Measurements from ENCODE around the gene FBN2.

Gene FBN2

DNA sequence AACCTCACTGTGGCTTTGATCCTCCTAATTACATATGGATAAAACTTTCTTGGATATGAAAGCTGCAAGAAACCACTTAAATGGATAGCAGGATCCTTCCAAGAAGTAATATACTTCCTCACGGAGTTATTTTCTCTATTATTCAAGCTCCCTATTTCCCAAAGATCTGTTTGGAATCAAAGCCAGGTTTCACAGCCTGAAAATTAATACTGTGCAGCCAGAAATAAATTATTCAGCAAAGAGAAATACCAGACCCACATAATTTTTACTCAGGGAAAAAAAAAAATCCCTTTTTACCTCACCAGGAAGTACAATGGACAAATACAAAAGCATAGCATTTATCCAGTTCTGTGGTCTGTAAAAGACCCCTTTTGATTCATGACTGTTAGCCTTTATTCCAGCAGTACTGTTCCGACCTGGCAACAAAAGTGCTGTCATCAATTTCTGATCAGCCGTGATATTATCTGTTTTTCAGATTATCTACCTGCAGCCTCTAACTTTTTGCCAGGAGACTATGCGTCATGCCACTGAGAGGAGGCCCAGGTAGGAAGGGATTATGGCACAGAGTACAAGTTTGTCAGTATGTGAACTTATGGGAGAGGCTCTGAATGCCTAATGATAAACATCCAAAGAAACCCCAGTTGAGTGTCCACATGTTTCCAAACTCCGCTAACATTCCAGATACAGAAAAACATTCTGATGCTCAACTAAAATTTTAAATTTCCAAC is 57.0 kb downstream of the FBN2 start:
- no peak for DNase-seq (ENCODE audit: low read depth)
- TF ChIP-seq, protein P1, sequence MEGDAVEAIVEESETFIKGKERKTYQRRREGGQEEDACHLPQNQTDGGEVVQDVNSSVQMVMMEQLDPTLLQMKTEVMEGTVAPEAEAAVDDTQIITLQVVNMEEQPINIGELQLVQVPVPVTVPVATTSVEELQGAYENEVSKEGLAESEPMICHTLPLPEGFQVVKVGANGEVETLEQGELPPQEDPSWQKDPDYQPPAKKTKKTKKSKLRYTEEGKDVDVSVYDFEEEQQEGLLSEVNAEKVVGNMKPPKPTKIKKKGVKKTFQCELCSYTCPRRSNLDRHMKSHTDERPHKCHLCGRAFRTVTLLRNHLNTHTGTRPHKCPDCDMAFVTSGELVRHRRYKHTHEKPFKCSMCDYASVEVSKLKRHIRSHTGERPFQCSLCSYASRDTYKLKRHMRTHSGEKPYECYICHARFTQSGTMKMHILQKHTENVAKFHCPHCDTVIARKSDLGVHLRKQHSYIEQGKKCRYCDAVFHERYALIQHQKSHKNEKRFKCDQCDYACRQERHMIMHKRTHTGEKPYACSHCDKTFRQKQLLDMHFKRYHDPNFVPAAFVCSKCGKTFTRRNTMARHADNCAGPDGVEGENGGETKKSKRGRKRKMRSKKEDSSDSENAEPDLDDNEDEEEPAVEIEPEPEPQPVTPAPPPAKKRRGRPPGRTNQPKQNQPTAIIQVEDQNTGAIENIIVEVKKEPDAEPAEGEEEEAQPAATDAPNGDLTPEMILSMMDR (IDR thresholded peaks at IDR 0.05; ENCODE audit: insufficient read depth, low read depth, low read length, missing control alignments) = no peak
- H3K4me3 ChIP-seq (ENCODE audit: low read depth, low read length) = no peak overlapping the region

DNA sequence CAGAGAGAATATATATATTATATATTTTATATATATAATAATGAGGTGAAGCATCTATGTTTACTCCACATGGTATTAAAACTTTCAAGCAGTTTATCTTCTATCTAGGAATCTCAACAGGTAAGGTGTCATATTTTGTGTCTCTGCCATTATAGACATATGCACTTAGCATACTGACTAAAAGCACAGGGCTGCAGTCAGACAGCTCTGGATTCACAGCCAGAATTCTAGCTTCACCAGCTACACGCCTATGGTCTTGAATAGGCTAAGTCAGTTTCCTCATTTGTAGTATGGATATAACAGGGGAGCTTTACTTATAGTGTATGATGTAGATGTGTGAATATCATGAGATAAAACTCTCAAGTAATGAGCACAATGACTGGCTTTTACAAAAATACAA is 57.9 kb downstream of the FBN2 start:
- TF ChIP-seq, protein P1 (IDR thresholded peaks at IDR 0.05; ENCODE audit: insufficient read depth, low read depth, low read length, missing control alignments) = no peak
- no peak overlapping the region for H3K4me3 ChIP-seq (ENCODE audit: low read depth, low read length)
- DNase-seq (ENCODE audit: low read depth) = no peak

DNA sequence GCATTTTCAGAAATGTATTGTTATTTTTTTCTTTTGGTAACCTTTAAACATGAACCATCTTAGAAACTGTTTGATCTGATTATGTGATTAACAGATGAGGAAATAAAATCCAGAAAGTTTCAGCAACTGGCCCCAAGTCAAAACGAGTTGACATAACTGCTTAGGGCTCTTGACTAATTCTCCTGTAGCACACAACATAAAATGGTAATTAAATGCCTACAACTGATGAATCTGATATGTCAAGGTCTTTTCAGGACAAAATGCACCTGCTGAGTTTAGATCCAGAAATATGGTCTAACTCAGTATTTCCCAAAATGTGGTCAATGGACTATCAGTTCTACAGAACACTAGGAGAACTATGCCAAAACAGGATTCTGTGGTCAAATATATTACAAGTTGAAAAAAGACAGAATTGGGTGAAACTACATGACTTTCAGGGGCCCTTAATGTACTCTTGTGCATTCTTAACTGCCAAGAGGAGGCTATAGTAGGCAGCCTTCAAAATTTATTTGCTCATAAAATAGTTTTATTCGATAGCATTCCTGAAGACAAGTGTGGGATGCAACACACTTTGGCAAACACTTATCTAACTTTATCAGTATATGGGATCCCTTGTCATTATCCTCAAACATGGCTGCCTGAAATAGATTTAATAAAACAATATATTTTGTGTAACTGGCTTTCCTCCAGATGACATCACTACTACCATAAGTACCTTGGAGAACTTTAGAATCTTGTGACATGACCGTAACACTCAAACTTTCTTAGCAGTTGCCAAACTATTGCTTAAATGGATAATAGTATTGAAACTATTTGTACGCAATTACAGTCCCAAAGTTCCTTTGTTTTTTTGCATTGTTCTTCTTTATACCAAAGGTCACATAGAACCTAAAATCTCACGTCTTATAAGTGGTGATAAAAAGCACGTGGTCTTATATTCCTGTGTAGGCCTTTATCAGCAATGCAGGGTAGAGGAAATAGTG is 59.4 kb downstream of the FBN2 start:
- TF ChIP-seq, protein P1 (IDR thresholded peaks at IDR 0.05; ENCODE audit: insufficient read depth, low read depth, low read length, missing control alignments) = no peak
- DNase-seq (ENCODE audit: low read depth) = no peak
- H3K4me3 ChIP-seq (ENCODE audit: low read depth, low read length) = no peak overlapping the region

DNA sequence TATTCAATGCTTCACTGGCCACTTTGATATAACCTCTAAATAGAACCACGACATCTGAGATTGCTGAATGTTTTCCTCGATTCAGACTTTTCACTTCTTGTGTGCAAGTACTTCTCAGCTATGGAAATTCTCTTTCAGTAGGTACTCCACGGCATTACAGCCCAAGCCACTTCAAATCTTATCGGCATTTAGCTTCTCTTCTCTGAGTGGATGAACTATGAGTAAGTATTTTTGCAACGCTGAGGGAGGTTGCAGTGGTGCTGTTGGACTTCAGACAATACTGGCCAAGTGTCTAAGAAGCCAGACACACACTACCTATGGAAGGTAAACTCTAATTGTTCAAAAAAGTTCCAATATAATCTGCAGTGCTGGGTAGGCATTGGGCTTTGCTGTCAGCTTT is 60.1 kb downstream of the FBN2 start:
- H3K4me3 ChIP-seq (ENCODE audit: low read depth, low read length) = no peak overlapping the region
- TF ChIP-seq, protein P1 (IDR thresholded peaks at IDR 0.05; ENCODE audit: insufficient read depth, low read depth, low read length, missing control alignments) = no peak
- DNase-seq (ENCODE audit: low read depth) = no peak

DNA sequence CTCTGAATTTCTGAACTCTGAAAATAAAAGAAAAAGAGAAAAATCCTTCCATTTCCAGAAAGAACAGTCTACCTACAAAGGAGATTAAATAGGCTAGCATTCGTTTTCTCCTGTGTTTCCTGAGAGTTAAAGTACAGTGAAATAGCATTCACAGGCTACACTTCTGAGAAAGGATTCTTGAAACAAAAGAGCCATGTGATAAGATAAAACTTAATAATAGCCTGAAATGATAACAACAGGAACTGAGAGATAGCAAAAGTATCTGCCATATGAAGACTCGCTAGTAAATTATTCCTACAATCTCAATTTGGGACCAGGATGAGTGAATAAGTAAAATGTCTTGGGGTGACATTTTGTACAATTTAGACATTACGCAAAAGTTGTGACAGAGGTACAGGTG is 62.4 kb downstream of the FBN2 start:
- no peak for DNase-seq (ENCODE audit: low read depth)
- TF ChIP-seq, protein P1 (IDR thresholded peaks at IDR 0.05; ENCODE audit: insufficient read depth, low read depth, low read length, missing control alignments) = no peak
- H3K4me3 ChIP-seq (ENCODE audit: low read depth, low read length) = no peak overlapping the region

DNA sequence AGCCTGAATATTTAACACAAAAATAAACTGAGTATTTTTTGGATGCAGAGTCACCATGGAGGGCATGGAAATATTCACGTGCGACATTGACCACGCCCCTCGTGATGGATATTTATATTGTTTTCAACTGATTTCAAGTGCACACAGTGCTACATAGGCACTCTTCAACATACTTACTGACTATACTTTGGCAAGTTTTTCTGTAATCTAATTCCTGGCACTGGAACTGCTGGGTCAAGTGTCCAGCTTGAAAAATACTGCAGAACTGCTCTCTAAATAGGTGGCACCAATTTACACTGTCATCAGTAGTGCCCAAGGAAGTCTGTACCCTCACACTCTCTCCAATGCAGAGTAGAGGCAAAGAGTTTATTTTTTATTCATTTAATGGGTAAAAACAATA is 65.1 kb downstream of the FBN2 start:
- H3K4me3 ChIP-seq (ENCODE audit: low read depth, low read length) = no peak overlapping the region
- TF ChIP-seq, protein P1 (IDR thresholded peaks at IDR 0.05; ENCODE audit: insufficient read depth, low read depth, low read length, missing control alignments) = no peak
- DNase-seq (ENCODE audit: low read depth) = no peak

Data from GM12865 (cell line).